GM19239 (cell line): ENCODE data around the gene VKORC1L1.
"Not testable (repeated sequence)": the region's sequence is repeated elsewhere in the genome, so short reads cannot be mapped to it uniquely, and the experiment has no call there.

ENCODE experiments used
- DNase-seq: peaks from one replicate; pipeline ENCODE4 v3.0.0; 2011; ENCODE audit warnings: low spot score; ENCODE audit not compliant: insufficient read length
- FAIRE-seq: peaks from 2 replicates; lab custom pipeline; 2011; peaks lifted over from hg19 to GRCh38; lab: Jason Lieb, UNC

The VKORC1L1 gene

DNA sequence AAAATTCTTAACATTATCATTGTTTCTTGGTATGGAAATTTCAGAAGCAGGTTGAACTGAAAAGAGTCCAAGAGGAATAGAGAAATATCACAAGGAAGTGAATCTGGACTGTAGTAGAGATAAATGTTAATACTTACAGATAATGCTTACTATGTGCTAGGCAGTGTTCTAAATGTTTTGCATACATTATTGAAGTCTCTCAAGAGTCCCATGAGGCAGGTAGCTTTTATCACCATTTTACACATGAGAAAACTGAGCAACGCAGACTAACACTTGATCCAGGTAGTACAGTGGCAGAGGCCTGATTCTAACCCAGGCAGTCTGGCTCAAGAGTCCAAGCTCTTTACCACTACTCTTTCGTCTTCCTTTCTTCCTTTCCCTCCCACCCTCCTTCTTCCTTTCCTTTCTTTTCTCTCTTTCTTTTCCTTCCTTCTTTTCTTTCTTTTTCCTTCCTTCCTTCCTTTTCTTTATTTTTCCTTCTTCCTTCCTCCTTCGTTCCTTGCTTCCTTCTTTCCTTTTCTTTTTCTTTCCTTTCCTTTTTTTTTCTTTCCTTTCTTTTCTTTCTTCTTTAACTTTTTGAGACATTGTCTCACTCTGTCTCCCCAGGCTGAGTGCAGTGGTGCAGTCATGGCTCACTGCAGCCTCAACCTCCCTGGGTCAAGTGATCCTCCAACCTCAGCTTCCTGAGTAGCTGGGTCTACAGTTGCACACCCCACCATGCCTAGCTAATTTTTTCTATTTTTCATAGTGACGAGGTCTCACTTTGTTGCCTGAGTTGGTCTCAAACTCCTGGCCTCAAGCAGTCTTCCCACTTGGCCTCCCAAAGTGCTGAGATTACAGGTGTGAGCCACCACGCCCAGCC, 6.6 kb downstream of the VKORC1L1 start:
- FAIRE-seq = peak; percentile 21
- DNase-seq = not testable (repeated sequence)

DNA sequence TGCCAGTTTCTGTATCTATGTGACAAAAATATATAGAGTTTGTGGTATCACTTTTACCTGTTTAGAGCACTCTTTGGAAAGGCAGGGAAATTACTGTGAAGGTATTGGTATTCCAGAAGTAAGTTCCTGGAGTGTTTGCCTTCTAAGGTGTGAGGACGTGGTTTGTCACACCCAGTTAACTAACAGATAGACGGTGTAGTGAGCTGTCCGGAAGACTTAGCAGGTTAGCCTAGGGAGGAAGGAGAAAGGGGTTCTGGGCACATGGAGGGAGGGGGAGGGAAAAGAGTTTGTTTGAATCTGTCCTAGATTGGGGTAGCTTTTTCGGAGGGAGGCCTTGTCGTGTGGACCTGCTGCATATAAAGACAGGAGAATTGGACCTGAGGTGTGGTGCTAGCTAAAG, 7.4 kb downstream of the VKORC1L1 start:
- peak; percentile 68 for FAIRE-seq
- not testable (repeated sequence) for DNase-seq

DNA sequence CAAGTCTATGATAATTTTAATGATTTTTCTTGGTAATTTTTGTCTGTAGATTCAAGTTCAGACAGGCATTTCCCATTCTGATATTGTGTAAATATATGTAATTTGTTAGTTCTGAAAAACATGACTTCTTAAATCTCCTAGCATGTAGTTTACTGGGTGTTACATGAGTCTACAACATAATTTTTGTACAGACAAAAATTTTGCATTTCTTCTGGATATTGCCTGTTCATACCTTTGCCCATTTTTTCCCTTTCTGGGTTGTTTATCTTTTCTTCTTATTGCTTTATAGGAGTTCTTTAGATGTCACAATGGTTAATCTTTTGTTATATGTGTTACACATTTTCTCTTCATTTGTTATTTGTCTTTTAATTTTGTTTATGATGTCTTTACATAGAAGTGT, 12.1 kb downstream of the VKORC1L1 start:
- DNase-seq, FAIRE-seq: not testable (repeated sequence)

DNA sequence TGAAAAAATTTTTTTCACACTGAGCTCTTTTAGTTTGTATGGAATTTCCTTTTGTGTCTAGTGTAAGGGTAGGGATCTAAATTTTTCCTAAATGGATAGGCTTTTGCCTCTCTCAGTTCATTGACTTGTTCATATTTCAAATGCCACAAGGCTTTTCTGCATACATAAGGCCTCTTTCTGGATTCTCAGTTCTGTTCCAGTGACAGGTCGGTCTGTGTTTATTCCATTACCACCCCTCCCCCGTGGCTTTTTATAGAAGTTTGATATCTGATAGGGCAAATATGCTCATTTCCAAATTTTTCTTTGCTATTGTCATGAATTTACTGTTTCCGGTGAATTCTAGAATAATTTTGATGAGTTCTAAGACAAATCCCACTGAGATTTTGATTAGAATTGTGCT, 12.7 kb downstream of the VKORC1L1 start:
- DNase-seq, FAIRE-seq: not testable (repeated sequence)

DNA sequence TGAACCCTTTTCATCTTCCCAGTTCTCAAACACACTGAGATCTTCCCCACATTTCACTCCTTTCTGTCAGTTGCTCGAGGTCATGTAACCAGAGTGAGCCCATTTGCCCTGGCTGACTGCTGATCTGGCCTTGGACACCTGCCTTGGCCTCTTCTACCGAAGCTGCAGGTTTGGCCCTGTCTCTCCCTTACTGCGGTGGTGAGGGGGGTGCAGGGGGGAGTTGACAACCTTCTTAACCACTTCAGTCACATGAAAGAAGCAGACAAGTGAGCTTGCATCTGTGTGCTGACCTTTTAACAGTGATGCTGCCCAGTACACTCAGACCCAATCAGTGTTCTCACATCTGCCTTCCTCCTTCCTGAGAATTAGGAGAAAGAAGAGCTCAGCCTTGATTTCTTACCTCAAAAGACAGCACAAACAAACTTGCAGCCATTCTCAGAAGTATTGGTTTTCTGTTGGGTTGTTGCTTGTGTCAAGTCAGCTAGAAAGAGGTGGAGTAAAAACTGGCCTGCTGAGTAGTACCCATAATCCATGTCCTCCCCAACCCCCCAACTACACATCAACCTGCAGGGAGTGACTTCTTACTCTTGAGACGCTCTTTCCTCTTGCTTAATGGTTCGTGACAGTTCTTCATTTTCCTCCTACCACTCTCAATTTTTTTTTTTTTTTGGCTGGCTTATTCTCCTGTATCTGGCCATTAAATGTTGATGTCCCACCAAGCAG, 15.7 kb downstream of the VKORC1L1 start:
- not testable (repeated sequence) for DNase-seq, FAIRE-seq

DNA sequence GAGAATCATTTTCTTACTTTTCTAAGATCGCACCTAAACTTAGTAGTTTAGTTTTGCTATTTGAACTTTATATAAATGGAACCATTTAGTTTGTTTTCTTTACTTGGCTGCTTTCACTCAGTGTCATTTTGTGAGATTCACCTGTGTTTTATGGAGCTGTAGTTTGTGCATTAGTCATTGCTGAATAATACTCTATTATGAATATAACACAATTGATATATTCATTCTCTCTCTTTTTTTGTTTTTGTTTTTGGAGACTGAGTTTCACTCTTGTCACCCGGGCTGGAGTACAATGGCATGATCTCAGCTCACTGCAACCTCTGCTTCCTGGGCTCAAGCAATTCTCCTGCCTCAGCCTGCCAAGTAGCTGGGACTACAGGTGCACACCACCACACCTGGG, 16.8 kb downstream of the VKORC1L1 start:
- FAIRE-seq, DNase-seq: not testable (repeated sequence)

DNA sequence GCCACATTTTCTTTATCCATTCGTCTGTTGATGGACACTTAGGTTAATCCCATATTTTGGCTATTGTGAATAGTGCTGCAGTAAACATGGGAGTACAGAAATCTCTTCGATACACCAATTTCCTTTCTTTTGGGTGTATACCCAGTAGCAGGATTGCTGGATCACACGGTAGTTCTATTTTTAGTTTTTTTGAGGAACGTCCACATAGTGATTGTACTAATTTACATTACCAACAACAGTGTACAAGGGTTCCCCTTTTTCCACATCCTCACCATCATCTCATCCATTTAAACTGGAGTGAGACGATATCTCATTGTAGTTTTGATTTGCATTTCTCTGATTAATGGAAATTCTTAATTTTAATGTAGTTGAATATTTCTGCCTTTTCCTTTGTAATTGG, 19.3 kb downstream of the VKORC1L1 start:
- DNase-seq (no peak), FAIRE-seq (no peak)

DNA sequence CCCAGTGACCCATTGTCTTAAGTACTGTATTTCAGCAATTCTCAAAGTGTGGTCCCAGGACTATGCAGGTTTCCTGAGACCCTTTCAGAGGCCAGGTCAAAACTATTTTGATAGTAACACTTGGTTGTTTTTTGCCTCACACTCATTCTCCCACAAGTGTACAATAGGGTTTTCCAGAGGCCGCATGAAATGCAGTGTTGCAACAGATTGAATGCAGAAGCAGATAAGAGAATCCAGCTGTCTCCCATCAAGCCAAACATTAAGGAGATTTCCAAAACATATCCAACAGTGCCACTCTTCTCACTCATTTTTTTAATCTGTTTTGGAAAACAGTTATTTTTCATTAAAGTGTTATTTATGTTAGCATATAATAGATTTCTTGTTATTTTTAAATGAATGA, 20.0 kb downstream of the VKORC1L1 start:
- DNase-seq (no peak), FAIRE-seq (no peak)

DNA sequence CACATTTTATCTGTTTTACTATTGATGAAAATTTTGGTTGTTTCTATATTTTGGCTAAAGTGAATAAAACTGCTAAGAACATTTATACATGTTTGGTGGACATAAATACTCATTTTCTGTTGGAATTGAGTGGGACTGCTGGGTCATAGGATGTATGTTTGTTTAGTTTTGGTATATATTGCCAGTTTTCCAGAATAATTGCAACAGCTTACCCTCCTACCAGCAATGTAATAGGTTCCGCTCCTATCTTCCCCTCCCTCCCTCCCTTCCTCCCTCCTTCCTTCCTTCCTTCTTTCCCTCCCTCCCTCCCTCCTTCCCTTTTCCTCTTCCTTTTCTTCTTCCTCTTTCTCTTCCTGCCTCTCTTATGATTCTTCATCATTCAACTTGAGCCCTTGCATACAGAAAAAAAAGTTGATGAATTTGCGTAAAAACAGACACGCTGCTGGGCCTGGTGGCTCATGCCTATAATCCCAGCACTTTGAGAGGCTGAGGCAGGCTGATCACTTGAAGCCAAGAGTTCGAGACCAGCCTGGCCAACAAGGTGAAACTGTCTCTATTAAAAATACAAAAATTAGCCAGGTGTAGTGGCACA, 23.5 kb downstream of the VKORC1L1 start:
- no peak for DNase-seq

DNA sequence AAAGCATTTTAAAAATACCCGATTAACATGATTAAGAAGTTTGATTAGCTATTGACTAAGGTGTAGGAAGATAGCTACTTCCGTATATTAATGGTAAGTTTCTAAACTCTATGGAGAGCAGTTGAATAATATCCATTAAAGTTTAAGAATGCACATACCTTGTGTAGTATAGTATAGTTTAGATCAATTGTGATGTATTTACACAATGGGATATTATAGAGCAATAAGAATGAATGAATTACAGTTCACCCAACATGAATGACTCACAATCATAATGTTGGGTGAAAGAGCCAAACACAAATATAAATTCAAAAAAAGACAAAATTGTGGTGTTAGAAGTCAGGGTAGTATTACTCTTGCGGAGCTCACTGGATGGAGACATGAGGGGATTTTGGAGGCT, 24.4 kb downstream of the VKORC1L1 start:
- not testable (repeated sequence) for DNase-seq, FAIRE-seq

More for the DNA sequence above, 23.5 kb downstream of the VKORC1L1 start:
- no peak for FAIRE-seq

DNA sequence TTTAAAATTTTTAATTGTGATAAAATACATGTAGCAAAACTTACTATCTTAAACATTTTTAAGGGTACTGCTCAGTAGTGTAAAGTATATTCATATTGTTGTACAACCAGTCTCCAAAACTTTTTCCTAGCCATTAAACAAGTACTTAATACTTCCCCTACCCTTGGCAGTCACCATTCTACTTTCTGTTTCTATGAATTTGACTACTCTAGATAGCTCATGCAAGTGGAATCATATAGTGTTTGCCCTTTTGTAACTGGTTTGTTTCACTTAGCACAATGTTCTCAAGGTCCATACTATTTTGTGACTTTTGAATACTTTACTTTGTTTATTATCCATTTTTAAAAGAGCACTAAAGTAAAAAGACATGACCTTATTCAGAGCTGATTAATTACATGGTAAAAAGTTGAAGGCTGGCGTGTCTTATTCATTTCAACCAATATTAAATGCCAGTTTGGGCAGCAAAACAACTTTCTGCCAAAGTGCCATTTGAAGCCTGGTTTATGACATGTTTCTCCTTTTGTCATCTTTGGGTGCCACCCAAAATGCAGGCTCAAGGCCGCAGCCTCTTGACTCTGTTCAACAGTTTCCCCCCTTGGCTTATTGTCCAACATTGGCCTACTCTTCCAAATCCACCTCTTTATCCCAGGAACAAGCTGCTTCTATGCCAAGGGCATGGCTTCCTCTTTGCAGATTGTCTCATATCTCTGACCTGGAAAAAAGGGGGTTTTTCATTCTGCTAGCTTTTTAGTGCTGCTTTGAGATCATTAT, 26.0 kb downstream of the VKORC1L1 start:
- FAIRE-seq = peak; percentile 61

DNA sequence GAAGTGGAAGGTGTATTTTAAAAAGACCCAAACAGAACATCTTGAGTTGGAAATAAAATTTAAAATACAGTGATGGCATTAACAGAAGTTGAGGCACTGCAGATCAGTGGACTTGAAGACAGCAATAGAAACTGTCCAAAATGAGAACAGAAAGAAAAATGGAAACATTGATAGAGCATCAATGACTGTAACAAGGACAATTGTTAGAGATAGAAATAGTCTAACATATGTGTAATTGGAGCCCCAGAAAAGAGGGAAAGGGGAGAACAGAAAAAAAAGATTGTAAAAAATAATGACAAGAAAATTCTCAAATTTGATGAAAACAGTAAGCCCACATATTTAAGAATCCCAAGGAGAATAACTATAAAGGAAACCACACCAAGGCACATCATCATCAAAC, 29.4 kb downstream of the VKORC1L1 start:
- no peak for DNase-seq
- no peak for FAIRE-seq

More for the DNA sequence above, 26.0 kb downstream of the VKORC1L1 start:
- DNase-seq = not testable (repeated sequence)

DNA sequence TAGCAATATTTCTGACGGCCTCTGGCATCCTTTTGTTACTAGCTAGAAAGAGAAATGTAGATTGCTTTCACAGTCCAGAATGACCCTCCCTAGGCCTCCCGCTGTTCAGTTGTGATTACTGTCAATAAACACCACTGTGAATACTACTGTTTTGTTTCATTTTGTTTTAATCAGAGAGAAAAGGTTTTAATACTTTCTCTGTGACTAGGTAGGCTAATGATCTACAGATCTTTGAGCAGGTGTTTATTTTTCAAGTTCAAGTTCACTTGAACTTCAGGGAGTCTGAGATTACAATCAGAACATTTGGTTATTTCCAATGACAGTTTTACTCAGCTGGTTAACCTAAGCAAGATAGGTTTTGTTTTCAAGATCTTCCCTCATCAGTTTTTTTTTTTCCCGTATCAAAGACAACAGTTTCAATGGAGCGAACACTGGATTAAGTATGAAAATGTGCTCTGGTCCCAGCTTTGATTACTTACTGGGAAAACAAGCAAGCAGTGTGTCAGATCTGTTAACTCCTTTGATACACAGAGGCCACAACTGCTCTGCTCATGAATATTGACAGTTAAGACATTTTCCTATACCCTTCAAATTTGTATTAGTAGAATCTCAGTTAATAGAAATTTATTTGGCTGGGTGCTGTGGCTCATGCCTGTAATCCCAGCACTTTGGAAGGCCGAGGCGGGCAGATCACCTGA, 34.8 kb downstream of the VKORC1L1 start:
- DNase-seq = no peak

DNA sequence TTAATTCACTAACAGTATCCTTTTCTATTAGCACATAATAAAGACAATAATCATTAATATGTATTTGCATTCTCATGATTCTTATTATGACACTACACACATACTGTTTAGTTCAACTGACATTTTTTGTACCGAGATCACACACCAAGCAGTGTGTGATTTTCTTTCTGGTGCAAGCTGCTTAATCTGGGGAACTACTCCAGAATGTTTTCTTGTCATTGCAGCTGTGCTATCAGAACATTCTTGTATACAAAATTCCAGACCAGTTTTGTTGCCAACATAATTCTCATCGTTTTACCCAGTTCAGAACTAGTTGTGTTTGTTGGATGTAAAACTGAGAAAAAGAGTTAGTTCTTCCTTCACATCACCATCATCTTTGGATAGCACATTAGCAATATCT, 37.4 kb downstream of the VKORC1L1 start:
- FAIRE-seq (no peak), DNase-seq (no peak)

More for the DNA sequence above, 34.8 kb downstream of the VKORC1L1 start:
- no peak for FAIRE-seq

DNA sequence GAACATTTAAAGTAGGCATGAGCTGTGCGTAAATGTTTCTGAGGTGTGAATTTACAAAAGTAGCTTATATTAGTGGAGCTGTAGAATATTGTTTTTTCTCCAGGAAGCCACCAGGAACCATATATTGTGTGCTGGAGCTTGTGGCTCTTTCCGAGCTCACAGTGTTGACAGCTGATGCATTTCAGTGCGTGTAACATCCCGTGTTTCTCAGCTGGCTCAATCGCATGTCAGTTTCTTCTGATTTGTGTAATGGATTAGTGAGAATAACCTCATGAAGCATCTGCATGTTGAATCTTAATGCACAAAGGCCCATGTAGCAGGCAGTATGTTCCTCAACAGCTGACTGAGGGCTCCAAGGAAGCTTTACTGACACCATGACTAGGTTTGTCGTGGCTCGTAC, 39.4 kb downstream of the VKORC1L1 start:
- no peak for DNase-seq
- FAIRE-seq = no peak

DNA sequence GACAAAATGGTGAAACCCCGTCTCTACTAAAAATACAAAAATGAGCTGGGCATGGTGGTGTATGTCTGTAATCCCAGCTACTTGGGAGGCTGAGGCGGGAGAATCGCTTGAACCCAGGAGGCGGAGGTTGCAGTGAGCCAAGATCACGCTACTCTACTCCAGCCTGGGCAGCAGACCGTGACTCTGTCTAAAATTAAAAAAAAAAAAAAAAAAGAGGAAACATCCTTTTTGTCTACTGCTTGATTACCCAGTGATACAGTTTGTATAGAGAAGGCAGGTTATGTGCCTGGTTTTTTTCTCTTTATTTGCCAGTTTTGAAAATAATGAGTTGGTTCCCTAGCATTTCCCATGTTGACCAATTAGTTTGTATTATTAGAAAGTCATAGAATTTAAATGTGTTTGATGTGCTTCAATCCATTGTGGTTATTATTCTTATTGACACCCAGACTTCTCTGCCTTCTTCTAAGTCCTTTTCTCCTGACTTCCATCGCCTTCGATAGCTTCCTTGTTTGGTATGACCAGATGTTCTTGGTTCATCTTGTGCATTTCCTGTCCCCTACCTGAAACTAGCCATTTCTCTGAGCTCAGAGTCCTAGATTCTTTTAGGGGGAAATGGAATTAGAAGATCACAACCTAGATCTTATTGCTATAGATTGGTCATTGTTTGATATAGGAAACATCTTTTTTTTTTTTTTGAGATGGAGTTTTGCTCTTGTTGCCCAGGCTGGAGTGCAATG, 43.2 kb downstream of the VKORC1L1 start:
- DNase-seq (no peak), FAIRE-seq (no peak)

DNA sequence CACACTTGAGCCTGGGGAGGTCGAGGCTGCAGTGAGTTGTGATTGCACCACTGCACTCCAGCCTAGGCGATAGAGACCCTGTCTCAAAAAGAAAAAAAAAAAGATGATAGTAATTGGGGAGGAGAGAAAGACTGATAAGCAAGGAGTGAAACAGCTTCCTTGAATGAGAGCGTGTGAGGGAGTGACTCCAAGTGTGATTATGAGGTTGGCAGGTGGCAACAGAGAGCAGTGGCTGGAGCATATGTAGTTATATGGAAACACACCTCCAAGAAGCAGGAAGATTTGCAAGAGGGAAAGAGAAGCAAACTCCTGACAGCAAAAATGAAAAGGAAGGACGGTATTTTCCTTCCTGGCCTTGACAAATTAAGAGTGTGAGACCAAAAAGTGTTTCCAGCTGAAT, 50.4 kb downstream of the VKORC1L1 start:
- FAIRE-seq (no peak), DNase-seq (no peak)

DNA sequence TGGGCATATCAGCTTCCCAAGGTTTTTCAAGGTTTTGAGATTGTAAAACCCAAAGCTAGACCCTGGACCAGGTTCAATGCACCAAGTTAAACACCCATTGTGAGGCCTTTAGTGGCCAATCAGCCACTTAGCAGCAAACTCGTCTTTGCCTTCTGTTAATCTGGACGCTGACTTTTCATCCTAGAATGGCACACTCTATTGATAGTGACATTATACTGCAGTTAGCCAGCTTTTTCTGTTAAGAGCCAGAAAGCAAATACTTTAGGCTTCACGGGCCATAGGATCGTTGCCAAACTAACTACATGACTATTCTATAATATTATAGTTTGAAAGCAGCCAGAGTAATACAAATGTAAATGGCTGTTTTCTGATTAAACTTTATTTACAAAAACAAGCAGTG, 51.3 kb downstream of the VKORC1L1 start:
- DNase-seq (no peak), FAIRE-seq (no peak)

DNA sequence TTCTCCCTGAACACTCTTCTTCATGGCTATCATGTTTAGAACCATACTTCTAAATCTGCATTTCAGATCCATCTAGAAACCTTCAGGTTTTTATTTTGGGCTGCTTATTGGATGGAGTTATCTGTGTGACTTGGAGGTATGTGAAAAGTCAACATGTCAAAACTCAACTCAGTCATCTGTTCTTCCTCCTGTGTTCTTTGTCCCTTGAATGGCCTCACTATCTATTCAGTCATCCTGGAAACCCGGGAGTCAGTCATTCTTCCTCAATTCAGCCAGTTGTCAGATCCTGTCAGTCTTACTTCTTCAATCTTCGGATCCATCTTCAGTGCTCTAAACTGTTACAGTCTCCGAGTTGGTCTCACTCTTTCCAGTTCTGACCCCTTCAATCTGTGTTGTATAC, 52.2 kb downstream of the VKORC1L1 start:
- FAIRE-seq (no peak), DNase-seq (no peak)
